GM10266 (cell line): Measurements from ENCODE around the gene SBF2.
"Not testable (repeated sequence)": the region's sequence is repeated elsewhere in the genome, so short reads cannot be mapped to it uniquely, and the experiment has no call there.

Experiments
- DNase-seq: peaks from one replicate; pipeline ENCODE4 v3.0.0; 2012; ENCODE audit errors: extremely low spot score
- CTCF ChIP-seq: IDR thresholded peaks from 2 replicates; pipeline ENCODE4 v1.5.1; 2012; ENCODE audit warnings: mild to moderate bottlenecking, low read depth; ENCODE audit not compliant: control insufficient read depth, insufficient read depth; ENCODE audit errors: missing control alignments

Gene SBF2

DNA sequence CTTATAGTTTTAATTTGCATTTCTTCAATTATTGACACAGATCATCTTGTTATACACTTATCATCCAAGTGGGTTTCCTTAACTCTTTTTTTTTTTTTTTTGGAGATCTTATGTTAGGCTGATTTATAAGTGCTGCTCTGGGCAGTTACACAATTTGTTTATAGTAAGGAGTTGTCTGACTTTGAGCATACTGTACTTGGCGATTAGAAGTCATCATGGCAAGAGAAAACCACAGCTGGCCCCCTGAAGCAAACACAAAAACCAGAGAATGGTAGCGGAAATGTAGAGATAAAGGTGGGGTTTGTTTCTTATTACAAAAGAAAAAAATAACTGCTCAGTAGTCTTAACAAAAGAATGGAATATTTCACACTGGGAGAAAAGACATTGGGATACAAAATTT, 337.5 kb downstream of the SBF2 start:
- no peak for TF ChIP-seq CTCF
- no peak for DNase-seq

DNA sequence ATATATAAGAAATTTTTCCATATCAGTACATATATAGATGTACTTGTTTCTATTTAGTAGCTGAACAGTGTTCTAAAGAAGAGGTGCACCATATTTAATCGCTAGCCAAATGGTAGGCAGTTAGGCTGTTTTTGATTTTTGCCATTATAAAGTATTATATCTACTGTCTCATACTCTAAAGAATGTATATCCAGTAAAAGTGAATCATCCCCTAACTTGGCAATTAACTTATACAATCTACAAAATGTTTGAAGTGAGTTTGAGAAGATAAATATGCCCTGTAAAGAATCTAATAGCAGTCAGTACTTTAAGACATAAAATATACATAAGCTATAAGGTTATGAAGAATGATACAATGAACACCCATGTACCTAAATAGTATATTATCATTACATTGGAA, 338.6 kb downstream of the SBF2 start:
- TF ChIP-seq CTCF, result no peak
- no peak for DNase-seq

GRCh38 chr11:9953994-9954626, 339.9 kb downstream of the SBF2 start:
- no peak for TF ChIP-seq CTCF
- DNase-seq, result no peak

- no peak for TF ChIP-seq CTCF
- no peak for DNase-seq
Observed at GRCh38 chr11:9952511-9953196, 341.4 kb downstream of the SBF2 start.

DNA sequence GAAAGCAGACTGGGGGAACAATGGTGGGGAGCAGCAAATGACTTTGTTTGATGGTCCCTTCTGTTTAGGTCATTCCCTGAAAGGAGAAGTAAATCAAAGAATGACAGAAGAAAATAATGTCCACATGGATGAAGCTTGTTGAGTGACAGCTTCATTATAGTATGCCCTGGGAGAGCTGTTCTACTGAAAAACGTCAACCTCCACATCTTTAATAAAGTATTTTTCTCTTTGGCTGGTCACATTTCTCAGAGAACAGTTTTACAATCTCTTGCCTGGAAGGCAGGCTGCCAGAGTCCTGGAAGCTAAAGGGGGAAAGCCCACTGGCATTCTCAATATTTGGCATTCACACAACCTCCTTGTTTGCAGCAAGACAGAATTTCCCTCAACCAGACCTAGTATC, 342.2 kb downstream of the SBF2 start:
- no peak for DNase-seq
- no peak for TF ChIP-seq CTCF

DNA sequence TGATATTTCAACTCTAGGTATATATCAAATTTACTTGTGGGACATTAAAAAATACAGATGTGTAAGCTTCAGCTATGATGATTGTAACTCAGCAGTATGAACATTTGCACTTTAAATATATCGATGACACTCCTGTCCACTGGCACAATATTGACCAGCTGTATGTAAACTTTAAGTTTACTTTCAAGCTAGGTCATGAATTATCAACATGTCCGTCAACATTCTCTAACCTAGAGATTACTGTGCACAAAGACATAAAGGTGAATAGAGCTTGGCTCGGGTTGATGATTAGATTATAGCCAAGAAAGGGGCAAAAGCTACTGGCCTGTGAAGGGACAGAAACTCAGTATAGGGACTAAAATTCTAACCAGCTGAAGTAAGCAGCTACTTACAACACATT, 343.6 kb downstream of the SBF2 start:
- no peak for DNase-seq
- TF ChIP-seq CTCF, result no peak

GRCh38 chr11:9947231-9947864, 346.7 kb downstream of the SBF2 start:
- no peak for TF ChIP-seq CTCF
- DNase-seq, result no peak

- not testable (repeated sequence) for DNase-seq
Observed at GRCh38 chr11:9945680-9946079, 348.3 kb downstream of the SBF2 start.
